MCF 10A (cell line): ENCODE measurements around the gene ELOVL7. TPM values are rescaled to one million over a fixed set of nuclear protein-coding genes. Genes with fewer than 3 reads are reported as not detected.
"Not testable (repeated sequence)": the region's sequence is repeated elsewhere in the genome, so short reads cannot be mapped to it uniquely, and the experiment has no call there.

Experiments
- BruUV-seq: library from RNA; stranded (reverse); fragments of 400-500 nt; replicated peaks from 2 replicates; lab custom pipeline; 2021; lab: Mats Ljungman, UMichigan
- CTCF ChIA-PET: fragments of 300-600 bp; sonication (Branson Sonifier 250); formaldehyde crosslinking; extraction: SDS; loops from one replicate; lab custom pipeline; 2021; ENCODE audit warnings: antibody characterized with exemption, inconsistent platforms; lab: Yijun Ruan, JAX
- POLR2A ChIA-PET: fragments of 300-600, 350-650 bp; sonication (Branson Sonifier 250); formaldehyde crosslinking; extraction: SDS; loops from one replicate; lab custom pipeline; 2020; ENCODE audit warnings: antibody characterized with exemption, inconsistent platforms; lab: Yijun Ruan, JAX
- DNase-seq: peaks from one replicate; pipeline ENCODE4 v3.0.0-alpha.2; 2018; ENCODE audit not compliant: unreplicated experiment
- H3K27ac Mint-ChIP-seq: one replicate; pipeline ENCODE4 v1.8.0; 2022; ENCODE audit warnings: mild to moderate bottlenecking, low read depth, mixed read lengths; ENCODE audit not compliant: unreplicated experiment
- H3K27me3 Mint-ChIP-seq: one replicate; pipeline ENCODE4 v1.8.0; 2022; ENCODE audit warnings: mixed read lengths; ENCODE audit not compliant: insufficient read depth, unreplicated experiment
- H3K36me3 Mint-ChIP-seq: one replicate; pipeline ENCODE4 v1.8.0; 2022; ENCODE audit warnings: mild to moderate bottlenecking, moderate library complexity, mixed read lengths; ENCODE audit not compliant: insufficient read depth, unreplicated experiment
- H3K4me1 Mint-ChIP-seq: one replicate; pipeline ENCODE4 v1.8.0; 2022; ENCODE audit warnings: mixed read lengths; ENCODE audit not compliant: insufficient read depth, unreplicated experiment
- H3K4me3 Mint-ChIP-seq: one replicate; pipeline ENCODE4 v1.8.0; 2022; ENCODE audit warnings: mild to moderate bottlenecking, moderate library complexity, mixed read lengths; ENCODE audit not compliant: unreplicated experiment
- H3K9me3 Mint-ChIP-seq: one replicate; pipeline ENCODE4 v1.8.0; 2022; ENCODE audit warnings: mixed read lengths; ENCODE audit not compliant: unreplicated experiment
- CTCF ChIP-seq: fragments of 200-600 bp; IDR thresholded peaks from one replicate; pipeline ENCODE4 v1.8.0; 2022; ENCODE audit warnings: antibody characterized with exemption, mild to moderate bottlenecking; ENCODE audit not compliant: unreplicated experiment
- intact Hi-C: fragments of 100-400 bp; cut with micrococcal nuclease; formaldehyde crosslinking; loops from 2 replicates; pipeline ENCODE4 v1.14.1; 2022
- total RNA-seq: library from RNA; stranded (reverse); gene quantifications from 2 replicates; pipeline ENCODE4 v1.2.3, GENCODE V29; 2022

Gene ELOVL7
- total RNA-seq, 1 experiment from 2014 or later = 10.3 TPM

GRCh38 chr5:60718166-60718892 lies 125.7 kb downstream of the ELOVL7 start:
- no peaks in the 10 kb centered on the region for H3K4me1 Mint-ChIP-seq
- no peaks in the 10 kb centered on the region for H3K36me3 Mint-ChIP-seq
- no peak for TF ChIP-seq CTCF
- no peaks in the 10 kb centered on the region for H3K27me3 Mint-ChIP-seq
- no peak overlapping the region for H3K27ac Mint-ChIP-seq
- no peak overlapping the region for H3K4me3 Mint-ChIP-seq
- intact Hi-C loops = no loop called here
- POLR2A ChIA-PET = interaction anchor here (1.0 to 3.2 kb wide), 5 partner anchors 13 to 34 kb away, joined by 3 to 20 read pairs (median 6); partner anchors contain the start of gene DEPDC1B
- H3K9me3 Mint-ChIP-seq = peaks cover 11% of the 10 kb centered on the region
- peak; percentile 9 for DNase-seq
- no TSS peak for BruUV-seq
- CTCF ChIA-PET = interaction anchor here (0.7 to 1.3 kb wide), 3 partner anchors 18 to 830 kb away, joined by 3 to 5 read pairs (median 4); partner anchors contain the start of gene DEPDC1B

GRCh38 chr5:60715201-60715928 lies 128.7 kb downstream of the ELOVL7 start:
- intact Hi-C loops, DNase-seq, H3K4me1 Mint-ChIP-seq, H3K4me3 Mint-ChIP-seq, BruUV-seq, H3K36me3 Mint-ChIP-seq, H3K27me3 Mint-ChIP-seq, H3K27ac Mint-ChIP-seq: not testable (repeated sequence)
- ChIA-PET CTCF (interaction anchor here (0.6 kb wide), 1 partner anchor 11 kb away, joined by 3 read pairs; no protein-coding TSS in a partner anchor), POLR2A (interaction anchor here (0.8 kb wide), 1 partner anchor 15 kb away, joined by 3 read pairs; the partner anchor contains the start of gene DEPDC1B)
- H3K9me3 Mint-ChIP-seq = peaks cover 11% of the 10 kb centered on the region

GRCh38 chr5:60712950-60713349 lies 131.1 kb downstream of the ELOVL7 start:
- no peaks in the 10 kb centered on the region for H3K4me1 Mint-ChIP-seq
- CTCF ChIA-PET = no interaction called here

GRCh38 chr5:60711892-60712291 lies 132.2 kb downstream of the ELOVL7 start:
- DNase-seq, H3K36me3 Mint-ChIP-seq, H3K4me1 Mint-ChIP-seq, intact Hi-C loops, H3K4me3 Mint-ChIP-seq, BruUV-seq, H3K27ac Mint-ChIP-seq, POLR2A ChIA-PET: not testable (repeated sequence)
- CTCF ChIA-PET = interaction anchor here (0.7 kb wide), 1 partner anchor 689 kb away, joined by 3 read pairs; no protein-coding TSS in a partner anchor
- Mint-ChIP-seq H3K9me3 (peaks cover 11% of the 10 kb centered on the region), H3K27me3 (peaks cover 12% of the 10 kb centered on the region)

More at GRCh38 chr5:60712950-60713349, 131.1 kb downstream of the ELOVL7 start:
- DNase-seq = no peak
- H3K27me3 Mint-ChIP-seq = peaks cover 12% of the 10 kb centered on the region
- no peak overlapping the region for H3K4me3 Mint-ChIP-seq
- BruUV-seq = no TSS peak
- TF ChIP-seq CTCF = no peak
- no peak overlapping the region for H3K27ac Mint-ChIP-seq
- POLR2A ChIA-PET = no interaction called here
- intact Hi-C loops = no loop called here
- H3K36me3 Mint-ChIP-seq = no peaks in the 10 kb centered on the region
- H3K9me3 Mint-ChIP-seq = peaks cover 11% of the 10 kb centered on the region
